HG03439 (cell line): Measurements from ENCODE around the gene P3H3.
"Not testable (repeated sequence)": the region's sequence is repeated elsewhere in the genome, so short reads cannot be mapped to it uniquely, and the experiment has no call there.

Experiments
- ATAC-seq: cut with Tn5 transposase; IDR thresholded peaks from one replicate; pipeline ENCODE4 v1.9.1; 2021; ENCODE audit warnings: mild to moderate bottlenecking, moderate library complexity; ENCODE audit not compliant: unreplicated experiment

The P3H3 gene

GRCh38 chr12:6865307-6865706, 37.1 kb downstream of the P3H3 start:
- not testable (repeated sequence) for ATAC-seq

GRCh38 chr12:6866163-6866919, 38.1 kb downstream of the P3H3 start:
- no peak for ATAC-seq

- no peak for ATAC-seq
Measured at GRCh38 chr12:6866920-6867412, 38.8 kb downstream of the P3H3 start.

GRCh38 chr12:6867413-6868210, 39.4 kb downstream of the P3H3 start, which contains the start of gene TPI1:
TPI1 (plus strand) TSS chr12:6867531; CDS start chr12:6867567, 36 bp downstream.
- peak; percentile 57 for ATAC-seq

- no peak for ATAC-seq
Measured at GRCh38 chr12:6868211-6869048, 40.2 kb downstream of the P3H3 start.

GRCh38 chr12:6869049-6870021, 41.1 kb downstream of the P3H3 start:
- no peak for ATAC-seq

- not testable (repeated sequence) for ATAC-seq
Measured at GRCh38 chr12:6870304-6870703, 42.1 kb downstream of the P3H3 start.

- ATAC-seq = no peak
Measured at GRCh38 chr12:6871052-6871957, 43.1 kb downstream of the P3H3 start.

- ATAC-seq = peak; percentile 29
Measured at GRCh38 chr12:6872073-6873048, 44.2 kb downstream of the P3H3 start.

GRCh38 chr12:6873094-6874014, 45.1 kb downstream of the P3H3 start, which contains the start of gene SPSB2:
SPSB2 (minus strand) TSS chr12:6873303; CDS start chr12:6872901, 402 bp downstream.
- peak; percentile 66 for ATAC-seq

GRCh38 chr12:6874015-6874368, 45.8 kb downstream of the P3H3 start:
- not testable (repeated sequence) for ATAC-seq

GRCh38 chr12:6879824-6880223, 51.6 kb downstream of the P3H3 start:
- ATAC-seq = not testable (repeated sequence)

- no peak for ATAC-seq
Measured at GRCh38 chr12:6883252-6883651, 55.0 kb downstream of the P3H3 start.

- no peak for ATAC-seq
Measured at GRCh38 chr12:6883683-6884082, 55.5 kb downstream of the P3H3 start.

- no peak for ATAC-seq
Measured at GRCh38 chr12:6884539-6884938, 56.3 kb downstream of the P3H3 start.

GRCh38 chr12:6886206-6886999, 58.2 kb downstream of the P3H3 start:
- ATAC-seq = not testable (repeated sequence)
